Keratinocyte (primary cell): Measurements from ENCODE around the gene ARHGAP24. TPM values are rescaled to one million over a fixed set of nuclear protein-coding genes. Genes with fewer than 3 reads are reported as not detected.

Source experiments
- DNase-seq: peaks from one replicate; pipeline ENCODE4 v3.0.0-alpha.2; 2011; ENCODE audit warnings: low read depth, missing footprints, low spot score
- FAIRE-seq: peaks from 2 replicates; lab custom pipeline; 2011; peaks lifted over from hg19 to GRCh38; lab: Jason Lieb, UNC
- H2AFZ ChIP-seq: 2 replicates; pipeline ENCODE4 v1.6.0; 2012; ENCODE audit warnings: low read length, control low read depth, inconsistent platforms; ENCODE audit not compliant: control insufficient read depth
- H3K27ac ChIP-seq: 2 replicates; pipeline ENCODE4 v1.5.1; 2011; ENCODE audit warnings: low read length; ENCODE audit not compliant: control insufficient read depth, insufficient read depth
- H3K27me3 ChIP-seq: 3 replicates; pipeline ENCODE4 v1.6.0; 2011; ENCODE audit warnings: low read length; ENCODE audit not compliant: control insufficient read depth, insufficient read depth; ENCODE audit errors: extremely low read depth
- H3K36me3 ChIP-seq, 2 experiments: 2 replicates in 1 of 2; 3 replicates in 1 of 2; pipeline ENCODE4 v1.5.1; 2011; ENCODE audit warnings: low read length in 2 of 2, mild to moderate bottlenecking in 1 of 2; ENCODE audit not compliant: control insufficient read depth in 2 of 2, insufficient read depth in 2 of 2; ENCODE audit errors: extremely low read depth in 1 of 2
- H3K4me1 ChIP-seq: 3 replicates; pipeline ENCODE4 v1.5.1; 2011; ENCODE audit warnings: low read length; ENCODE audit not compliant: control insufficient read depth, insufficient read depth; ENCODE audit errors: extremely low read depth
- H3K4me2 ChIP-seq: 3 replicates; pipeline ENCODE4 v1.6.0; 2011; ENCODE audit warnings: low read depth, low read length; ENCODE audit not compliant: control insufficient read depth, insufficient read depth; ENCODE audit errors: extremely low read depth
- H3K4me3 ChIP-seq, 3 experiments: fragments of 200-600 bp in 1 of 3; sonication (generic) in 1 of 3; 2 replicates in 2 of 3; 3 replicates in 1 of 3; pipeline ENCODE4 v1.5.1; 2011 to 2016; ENCODE audit warnings: low read length in 3 of 3, mild to moderate bottlenecking in 3 of 3, control low read depth in 2 of 3, inconsistent platforms in 1 of 3, low read depth in 1 of 3, mixed read lengths in 1 of 3, mixed run types in 1 of 3, moderate library complexity in 1 of 3; ENCODE audit not compliant: control insufficient read depth in 2 of 3, insufficient read depth in 2 of 3; ENCODE audit errors: extremely low read depth in 1 of 3
- H3K79me2 ChIP-seq: 2 replicates; pipeline ENCODE4 v1.6.0; 2012; ENCODE audit warnings: low read length; ENCODE audit not compliant: control insufficient read depth, insufficient read depth
- H3K9ac ChIP-seq: 3 replicates; pipeline ENCODE4 v1.6.0; 2011; ENCODE audit warnings: low read length; ENCODE audit not compliant: control insufficient read depth, insufficient read depth; ENCODE audit errors: extremely low read depth
- H3K9me1 ChIP-seq: 3 replicates; pipeline ENCODE4 v1.6.0; 2011; ENCODE audit warnings: low read length; ENCODE audit not compliant: control insufficient read depth, insufficient read depth; ENCODE audit errors: extremely low read depth
- H3K9me3 ChIP-seq: 2 replicates; pipeline ENCODE4 v1.5.1; 2012; ENCODE audit warnings: low read depth, low read length; ENCODE audit not compliant: control insufficient read depth
- H4K20me1 ChIP-seq: 3 replicates; pipeline ENCODE4 v1.6.0; 2011; ENCODE audit warnings: low read length; ENCODE audit not compliant: control insufficient read depth, insufficient read depth; ENCODE audit errors: extremely low read depth
- EZH2 ChIP-seq: IDR thresholded peaks from one replicate; pipeline ENCODE4 v1.6.1; 2012; ENCODE audit warnings: inconsistent platforms, mild to moderate bottlenecking, low read length, moderate library complexity
- dilution Hi-C: fragments of 300-500 bp; cut with MboI; formaldehyde crosslinking; loops from one replicate; pipeline ENCODE4 v1.7.0; 2020; ENCODE audit warnings: low sequenced_read_pairs; ENCODE audit not compliant: extremely low pct_ligation_motif_present
- polyA plus RNA-seq, 5 experiments: library from polyadenylated mRNA; depleted of rRNA in 3 of 5; stranded (reverse) in 3 of 5; stranded (forward) in 1 of 5; unstranded in 1 of 5; fragments of >200 nt; gene quantifications; 1 replicate in 1 of 5; 2 replicates in 3 of 5; 3 replicates in 1 of 5; pipeline versions ENCODE4 v1.2.1 to v1.2.3, GENCODE V29; 2011 to 2012; ENCODE audit warnings: missing spikeins in 2 of 5, low read depth in 1 of 5, low replicate concordance in 1 of 5
- TF ChIP-seq, protein P1 (sequence below), 3 experiments: IDR thresholded peaks in 1 of 3; conservative IDR thresholded peaks in 1 of 3; optimal IDR thresholded peaks in 1 of 3; 2 replicates in 2 of 3; 3 replicates in 1 of 3; pipeline versions ENCODE3 to v1.5.1; 2011; ENCODE audit warnings: low read length in 3 of 3, mild to moderate bottlenecking in 3 of 3, moderate library complexity in 2 of 3, control low read depth in 1 of 3, inconsistent platforms in 1 of 3; ENCODE audit not compliant: insufficient read depth in 2 of 3; ENCODE audit errors: extremely low read depth in 1 of 3

ARHGAP24 gene
- polyA plus RNA-seq, 1 donor (not counting 4 experiments of a cell fraction or from before 2014, with no cell fraction given): 0.87 TPM

DNA sequence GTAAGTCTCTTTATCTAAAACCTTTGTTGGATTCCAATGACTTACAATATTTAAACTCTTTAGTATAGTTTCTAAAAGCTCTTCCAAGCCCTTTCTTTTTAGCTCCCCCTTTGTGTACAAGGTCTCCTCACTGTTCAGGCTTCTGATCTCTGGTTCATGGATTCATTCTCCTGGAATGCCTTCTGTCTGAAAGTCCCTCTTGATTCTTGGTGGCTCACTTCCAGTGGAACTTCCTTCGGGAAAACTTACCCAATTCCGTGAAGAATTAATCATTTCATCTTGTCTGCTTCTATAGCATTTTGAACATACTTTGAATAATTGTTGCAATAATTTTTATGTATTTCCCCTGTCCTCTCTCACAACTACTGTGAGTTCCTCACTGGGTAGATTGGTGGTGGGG lies 3.6 kb downstream of the ARHGAP24 start:
- FAIRE-seq (no peak), DNase-seq (no peak)
- H3K27ac ChIP-seq: no peak overlapping the region
- no peak overlapping the region for H3K4me3 ChIP-seq
- no peak overlapping the region for H2AFZ ChIP-seq
- dilution Hi-C loops: no loop called here
- no peak overlapping the region for H3K4me2 ChIP-seq
- H3K79me2 ChIP-seq: no peaks in the 10 kb centered on the region
- H4K20me1 ChIP-seq: no peaks in the 10 kb centered on the region
- TF ChIP-seq, protein P1, sequence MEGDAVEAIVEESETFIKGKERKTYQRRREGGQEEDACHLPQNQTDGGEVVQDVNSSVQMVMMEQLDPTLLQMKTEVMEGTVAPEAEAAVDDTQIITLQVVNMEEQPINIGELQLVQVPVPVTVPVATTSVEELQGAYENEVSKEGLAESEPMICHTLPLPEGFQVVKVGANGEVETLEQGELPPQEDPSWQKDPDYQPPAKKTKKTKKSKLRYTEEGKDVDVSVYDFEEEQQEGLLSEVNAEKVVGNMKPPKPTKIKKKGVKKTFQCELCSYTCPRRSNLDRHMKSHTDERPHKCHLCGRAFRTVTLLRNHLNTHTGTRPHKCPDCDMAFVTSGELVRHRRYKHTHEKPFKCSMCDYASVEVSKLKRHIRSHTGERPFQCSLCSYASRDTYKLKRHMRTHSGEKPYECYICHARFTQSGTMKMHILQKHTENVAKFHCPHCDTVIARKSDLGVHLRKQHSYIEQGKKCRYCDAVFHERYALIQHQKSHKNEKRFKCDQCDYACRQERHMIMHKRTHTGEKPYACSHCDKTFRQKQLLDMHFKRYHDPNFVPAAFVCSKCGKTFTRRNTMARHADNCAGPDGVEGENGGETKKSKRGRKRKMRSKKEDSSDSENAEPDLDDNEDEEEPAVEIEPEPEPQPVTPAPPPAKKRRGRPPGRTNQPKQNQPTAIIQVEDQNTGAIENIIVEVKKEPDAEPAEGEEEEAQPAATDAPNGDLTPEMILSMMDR (optimal IDR thresholded peaks at IDR 0.05 in 1 of 3, IDR thresholded peaks at IDR 0.05 in 1 of 3, conservative IDR thresholded peaks at IDR 0.05 in 1 of 3; ENCODE audit: extremely low read depth in 1 of 3, insufficient read depth in 2 of 3, low read length in 3 of 3): no peak
- no peak for TF ChIP-seq EZH2
- no peaks in the 10 kb centered on the region for H3K9me1 ChIP-seq
- H3K4me1 ChIP-seq: peaks cover 4% of the 10 kb centered on the region
- no peak overlapping the region for H3K9ac ChIP-seq
- no peaks in the 10 kb centered on the region for H3K27me3 ChIP-seq
- H3K36me3 ChIP-seq: no peaks in the 10 kb centered on the region
- H3K9me3 ChIP-seq: no peaks in the 10 kb centered on the region

DNA sequence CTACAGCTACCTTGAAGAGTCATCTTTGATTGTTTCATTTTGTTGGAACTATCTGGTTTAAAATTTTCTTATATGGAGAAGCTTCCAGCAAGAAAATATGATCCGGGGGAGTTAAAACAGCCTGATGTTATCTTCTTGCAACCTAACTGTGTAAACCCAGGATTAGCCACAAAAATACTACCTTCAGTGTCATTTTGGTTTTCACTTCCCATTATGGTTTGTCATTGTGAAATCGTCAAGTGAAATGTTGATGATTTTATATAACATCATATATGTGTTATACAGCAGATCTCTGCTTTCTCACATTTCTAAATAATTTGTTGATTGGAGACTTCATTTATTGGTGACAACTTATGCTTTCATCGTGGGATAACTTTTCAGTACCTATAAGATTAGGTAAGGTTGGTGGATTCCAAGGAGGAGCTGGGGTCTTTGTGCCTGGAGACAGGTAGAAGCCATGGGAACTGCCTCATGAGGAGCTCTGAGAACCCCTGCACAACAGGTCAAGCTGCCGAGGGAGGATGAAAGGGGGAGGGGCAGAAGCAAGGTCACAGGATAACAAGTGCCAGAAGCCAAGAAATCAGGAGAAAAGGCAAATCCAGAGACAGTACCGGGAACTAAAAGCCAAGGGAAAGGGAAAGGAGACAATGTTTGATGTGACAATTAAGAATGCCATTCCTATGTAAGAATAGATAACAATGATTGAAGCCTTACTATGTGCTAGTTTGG lies 7.2 kb downstream of the ARHGAP24 start:
- Histone ChIP-seq H4K20me1 (no peaks in the 10 kb centered on the region), H3K4me2 (no peak overlapping the region), H3K9ac (no peak overlapping the region), H3K27ac (no peak overlapping the region), H3K9me1 (no peaks in the 10 kb centered on the region), H3K9me3 (no peaks in the 10 kb centered on the region), H3K79me2 (no peaks in the 10 kb centered on the region), H3K27me3 (no peaks in the 10 kb centered on the region), H3K4me3 (no peak overlapping the region), H3K36me3 (no peaks in the 10 kb centered on the region), H3K4me1 (no peaks in the 10 kb centered on the region), H2AFZ (no peak overlapping the region)
- FAIRE-seq (no peak), DNase-seq (no peak)
- no peak for TF ChIP-seq EZH2
- TF ChIP-seq, protein P1 (optimal IDR thresholded peaks at IDR 0.05 in 1 of 3, IDR thresholded peaks at IDR 0.05 in 1 of 3, conservative IDR thresholded peaks at IDR 0.05 in 1 of 3; ENCODE audit: extremely low read depth in 1 of 3, insufficient read depth in 2 of 3, low read length in 3 of 3): no peak
- dilution Hi-C loops: no loop called here
